H1 (cell line): ENCODE results near the gene OR56A5. TPM values are rescaled to one million over a fixed set of nuclear protein-coding genes. Genes with fewer than 3 reads are reported as not detected.

Experiments
- CTCF ChIA-PET: fragments of 300-600 bp; sonication (Branson Sonifier 250); formaldehyde crosslinking; loops from one replicate; lab custom pipeline; 2021; ENCODE audit not compliant: partially characterized antibody; lab: Charles Lee
- POLR2A ChIA-PET: fragments of 300-600 bp; sonication (Branson Sonifier 250); formaldehyde crosslinking; loops from one replicate; lab custom pipeline; 2021; ENCODE audit warnings: inconsistent platforms; ENCODE audit not compliant: partially characterized antibody; lab: Charles Lee
- DNase-seq, 2 experiments: peaks; one replicate each; pipeline versions ENCODE4 v3.0.0 to v3.0.0-alpha.2; 2010 to 2022; ENCODE audit warnings: low spot score in 2 of 2, low read depth in 1 of 2, mixed read lengths in 1 of 2
- FAIRE-seq: peaks from 2 replicates; lab custom pipeline; 2011; peaks lifted over from hg19 to GRCh38; lab: Jason Lieb, UNC
- H2AFZ ChIP-seq: 2 replicates; pipeline ENCODE4 v1.8.1; 2012; ENCODE audit warnings: low read length, inconsistent platforms
- H2AK5ac ChIP-seq: 2 replicates; pipeline ENCODE4 v1.6.1; 2013; ENCODE audit warnings: low read depth, low read length
- H2BK120ac ChIP-seq: replicated peaks from 2 replicates; pipeline ENCODE3; 2013; ENCODE audit warnings: low read depth, low read length, inconsistent platforms
- H2BK12ac ChIP-seq: 2 replicates; pipeline ENCODE4 v1.6.1; 2013; ENCODE audit warnings: low read depth, low read length
- H2BK15ac ChIP-seq: 2 replicates; pipeline ENCODE4 v1.6.1; 2013; ENCODE audit warnings: low read length
- H2BK20ac ChIP-seq: 2 replicates; pipeline ENCODE4 v1.6.1; 2013; ENCODE audit warnings: low read length
- H2BK5ac ChIP-seq: 2 replicates; pipeline ENCODE4 v1.6.1; 2013; ENCODE audit warnings: low read depth, low read length
- H3K14ac ChIP-seq: 2 replicates; pipeline ENCODE4 v1.6.1; 2013; ENCODE audit warnings: inconsistent platforms; ENCODE audit not compliant: insufficient read length
- H3K18ac ChIP-seq: 2 replicates; pipeline ENCODE4 v1.6.1; 2013; ENCODE audit warnings: low read length; ENCODE audit errors: extremely low read depth
- H3K23ac ChIP-seq: 2 replicates; pipeline ENCODE4 v1.6.1; 2013; ENCODE audit warnings: inconsistent platforms; ENCODE audit not compliant: insufficient read length
- H3K23me2 ChIP-seq: 2 replicates; pipeline ENCODE4 v1.6.1; 2013; ENCODE audit warnings: low read depth, low read length
- H3K27ac ChIP-seq: 2 replicates; pipeline ENCODE4 v1.6.1; 2011; ENCODE audit warnings: low read depth, low read length, inconsistent platforms
- H3K27me3 ChIP-seq, 4 experiments: replicated peaks in 1 of 4; 1 replicate in 1 of 4; 2 replicates in 3 of 4; pipeline versions ENCODE4 v1.6.1 to v1.8.1; 2011 to 2013; ENCODE audit warnings: low read length in 3 of 4, mild to moderate bottlenecking in 3 of 4, inconsistent platforms in 2 of 4, mixed read lengths in 2 of 4, moderate library complexity in 1 of 4; ENCODE audit not compliant: control insufficient read depth in 3 of 4, insufficient read depth in 3 of 4; ENCODE audit errors: extremely low read depth in 1 of 4
- H3K36me3 ChIP-seq, 4 experiments: 2 replicates each; pipeline versions ENCODE4 v1.6.1 to v1.8.1; 2011 to 2013; ENCODE audit warnings: mild to moderate bottlenecking in 4 of 4, low read length in 3 of 4, moderate library complexity in 2 of 4, control low read depth in 1 of 4, inconsistent platforms in 1 of 4; ENCODE audit not compliant: insufficient read depth in 4 of 4, control insufficient read depth in 2 of 4
- H3K4ac ChIP-seq: replicated peaks from 2 replicates; pipeline ENCODE3; 2013; ENCODE audit warnings: low read length, low read depth, mixed read lengths, inconsistent platforms; ENCODE audit not compliant: insufficient read length
- H3K4me1 ChIP-seq, 4 experiments: replicated peaks in 1 of 4; 1 replicate in 1 of 4; 2 replicates in 3 of 4; pipeline versions ENCODE4 v1.6.1 to v1.8.1; 2011 to 2013; ENCODE audit warnings: low read length in 3 of 4, inconsistent platforms in 2 of 4, mixed read lengths in 1 of 4; ENCODE audit not compliant: insufficient read depth in 4 of 4, control insufficient read depth in 3 of 4
- H3K4me2 ChIP-seq, 2 experiments: 2 replicates each; pipeline versions ENCODE4 v1.6.1 to v1.8.1; 2011 to 2013; ENCODE audit warnings: low read depth in 2 of 2, low read length in 2 of 2, control low read depth in 1 of 2, inconsistent platforms in 1 of 2, mild to moderate bottlenecking in 1 of 2; ENCODE audit not compliant: insufficient read depth in 1 of 2
- H3K4me3 ChIP-seq, 4 experiments: fragments of 200-600, 300-600 bp in 1 of 4; sonication (generic), shearing (Covaris generic), sonication (Bioruptor Twin) in 1 of 4; 2 replicates each; pipeline versions ENCODE4 v1.5.1 to v1.8.1; 2011 to 2016; ENCODE audit warnings: low read length in 4 of 4, low read depth in 3 of 4, control low read depth in 2 of 4, inconsistent platforms in 2 of 4, mild to moderate bottlenecking in 2 of 4, mixed read lengths in 1 of 4, moderate library complexity in 1 of 4; ENCODE audit not compliant: insufficient read depth in 2 of 4; ENCODE audit errors: extremely low read depth in 1 of 4
- H3K56ac ChIP-seq: replicated peaks from 2 replicates; pipeline ENCODE3; 2013; ENCODE audit warnings: low read depth, mild to moderate bottlenecking, mixed read lengths, low read length, inconsistent platforms; ENCODE audit not compliant: insufficient read length
- H3K79me1 ChIP-seq: 2 replicates; pipeline ENCODE4 v1.6.1; 2013; ENCODE audit warnings: low read depth, low read length, control low read depth
- H3K79me2 ChIP-seq, 2 experiments: 2 replicates each; pipeline versions ENCODE4 v1.6.1 to v1.8.1; 2012 to 2013; ENCODE audit warnings: low read length in 2 of 2, mild to moderate bottlenecking in 2 of 2, inconsistent platforms in 1 of 2; ENCODE audit not compliant: insufficient read depth in 2 of 2, control insufficient read depth in 1 of 2
- H3K9ac ChIP-seq, 4 experiments: replicated peaks in 1 of 4; 1 replicate in 1 of 4; 2 replicates in 3 of 4; pipeline versions ENCODE4 v1.6.1 to v1.8.1; 2011 to 2013; ENCODE audit warnings: low read depth in 3 of 4, low read length in 3 of 4, control low read depth in 2 of 4, mild to moderate bottlenecking in 2 of 4, moderate library complexity in 2 of 4, inconsistent platforms in 1 of 4; ENCODE audit errors: extremely low read depth in 1 of 4
- H3K9me3 ChIP-seq, 2 experiments: 2 replicates each; pipeline versions ENCODE4 v1.6.1 to v1.8.1; 2012 to 2013; ENCODE audit warnings: mild to moderate bottlenecking in 2 of 2, moderate library complexity in 2 of 2, control low read depth in 1 of 2, inconsistent platforms in 1 of 2, low read depth in 1 of 2, low read length in 1 of 2, mixed read lengths in 1 of 2; ENCODE audit not compliant: insufficient read depth in 2 of 2
- H4K20me1 ChIP-seq, 2 experiments: replicated peaks in 1 of 2; 2 replicates each; pipeline versions ENCODE3 to v1.8.1; 2011 to 2013; ENCODE audit warnings: inconsistent platforms in 2 of 2, low read length in 2 of 2, mild to moderate bottlenecking in 1 of 2; ENCODE audit not compliant: insufficient read depth in 2 of 2, control insufficient read depth in 1 of 2
- H4K5ac ChIP-seq: 2 replicates; pipeline ENCODE4 v1.6.1; 2013; ENCODE audit warnings: low read length, low read depth, mixed read lengths, inconsistent platforms; ENCODE audit not compliant: insufficient read length
- H4K8ac ChIP-seq: 2 replicates; pipeline ENCODE4 v1.8.0; 2013; ENCODE audit warnings: mild to moderate bottlenecking, moderate library complexity, low read length, inconsistent platforms; ENCODE audit not compliant: insufficient read depth; ENCODE audit errors: extremely low read depth
- H4K91ac ChIP-seq: replicated peaks from 2 replicates; pipeline ENCODE3; 2013; ENCODE audit warnings: low read length, mixed read lengths, inconsistent platforms; ENCODE audit not compliant: insufficient read length
- RBBP5 ChIP-seq: IDR thresholded peaks from 2 replicates; pipeline ENCODE4 v1.7.1; 2012; ENCODE audit warnings: low read depth, mild to moderate bottlenecking, inconsistent platforms, low read length, moderate library complexity, borderline replicate concordance
- WGBS, 2 experiments: shearing (Covaris generic) in 1 of 2; methylation state at CpG; one replicate each; pipeline versions ENCODE4 v1.1.6 to v1.1.7; 2013 to 2015; ENCODE audit warnings: low lambda C conversion rate in 2 of 2, mixed read lengths in 2 of 2, inconsistent platforms in 1 of 2, low coverage in 1 of 2, missing lambda C conversion rate in 1 of 2; ENCODE audit not compliant: insufficient replicate concordance in 2 of 2, insufficient coverage in 1 of 2, insufficient read length in 1 of 2; ENCODE audit errors: extremely low coverage in 1 of 2, missing lambda C conversion rate in 1 of 2; 5-methylcytosine and 5-hydroxymethylcytosine counted together
- polyA plus RNA-seq, 7 experiments: library from polyadenylated mRNA; depleted of rRNA in 3 of 7; stranded (reverse) in 5 of 7; unstranded in 2 of 7; fragments of >200 nt in 5 of 7; fragments of 200-250 nt in 2 of 7; gene quantifications; 1 replicate in 5 of 7; 2 replicates in 1 of 7; 4 replicates in 1 of 7; pipeline versions ENCODE4 v1.2.1 to v1.2.3, GENCODE V29; 2011 to 2013; ENCODE audit warnings: missing spikeins in 2 of 7, mixed read lengths in 2 of 7
- total RNA-seq: library from RNA; stranded (reverse); fragmentation: NEBNext Ultra II Directional; extraction: Animal tissue kit (Norgen Biotek cat#: 25700); gene quantifications from 2 replicates; pipeline ENCODE4 v1.2.1, GENCODE V29; 2021

OR56A5 gene
- total and polyA plus RNA-seq, 2 of the 8 experiments (the other 6 are each of a cell fraction or from before 2014, with no cell fraction given): 0.14 TPM; not detected in 1

DNA sequence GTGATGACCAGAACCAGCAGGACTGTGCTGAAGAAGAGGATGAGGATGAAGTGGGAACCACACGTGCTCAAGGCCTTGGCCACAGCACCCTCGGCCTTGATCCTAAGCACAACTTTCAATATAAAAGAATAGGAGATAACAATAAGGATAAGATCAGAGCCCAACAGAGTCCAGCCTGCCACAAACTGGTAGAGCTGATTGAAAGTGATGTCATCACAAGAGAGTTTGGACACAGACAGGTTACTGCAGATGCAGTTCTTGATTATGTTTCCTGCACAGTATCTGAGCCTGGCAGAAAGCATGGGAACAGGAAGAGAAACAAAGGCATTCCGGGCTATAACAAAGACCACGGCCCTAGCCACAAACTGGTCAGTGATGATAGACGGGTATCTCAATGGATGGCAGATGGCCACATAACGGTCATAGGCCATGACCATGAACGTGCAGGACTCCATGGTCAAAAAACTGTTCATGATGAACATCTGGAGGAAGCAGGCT, 34.0 kb upstream of the OR56A5 start:
- Histone ChIP-seq H3K18ac (no peak overlapping the region), H4K91ac (no peak overlapping the region), H3K23ac (no peak overlapping the region), H2BK12ac (no peak overlapping the region), H3K14ac (no peak overlapping the region), H2AK5ac (no peak overlapping the region), H3K9ac (no peak overlapping the region), H3K9me3 (no peaks in the 10 kb centered on the region), H3K79me1 (no peaks in the 10 kb centered on the region), H3K36me3 (no peaks in the 10 kb centered on the region), H2BK120ac (no peak overlapping the region), H3K79me2 (no peaks in the 10 kb centered on the region), H2BK15ac (no peak overlapping the region), H3K27ac (no peak overlapping the region), H3K4me2 (no peak overlapping the region), H3K4me3 (no peak overlapping the region), H4K8ac (no peak overlapping the region), H3K23me2 (no peaks in the 10 kb centered on the region), H2BK5ac (no peak overlapping the region), H3K27me3 (no peaks in the 10 kb centered on the region), H2AFZ (no peak overlapping the region), H3K56ac (no peak overlapping the region), H2BK20ac (no peak overlapping the region), H3K4ac (no peak overlapping the region), H4K5ac (no peak overlapping the region), H4K20me1 (no peaks in the 10 kb centered on the region), H3K4me1 (no peaks in the 10 kb centered on the region)
- POLR2A ChIA-PET: no interaction called here
- CTCF ChIA-PET: interaction anchor here (2.0 to 2.7 kb wide), 2 partner anchors 351 to 361 kb away, joined by 4 to 8 read pairs; no protein-coding TSS in a partner anchor
- FAIRE-seq: no peak
- no peak for DNase-seq
- TF ChIP-seq RBBP5: no peak
- WGBS, 2 experiments: 93% methylated on average over 7 of the region's 7 CpGs; no CpG with 5 or more reads in 1 of the 2 experiments
